CD4-positive, alpha-beta T cell treated with Interleukin-6 at 100 ng/mL for 8 hours (primary cell): ENCODE data around the gene PKD1.

Experiments
- DNase-seq: peaks from one replicate; pipeline ENCODE4 v3.0.0-alpha.2; 2020; ENCODE audit warnings: mixed read lengths, low spot score

Gene PKD1

DNA sequence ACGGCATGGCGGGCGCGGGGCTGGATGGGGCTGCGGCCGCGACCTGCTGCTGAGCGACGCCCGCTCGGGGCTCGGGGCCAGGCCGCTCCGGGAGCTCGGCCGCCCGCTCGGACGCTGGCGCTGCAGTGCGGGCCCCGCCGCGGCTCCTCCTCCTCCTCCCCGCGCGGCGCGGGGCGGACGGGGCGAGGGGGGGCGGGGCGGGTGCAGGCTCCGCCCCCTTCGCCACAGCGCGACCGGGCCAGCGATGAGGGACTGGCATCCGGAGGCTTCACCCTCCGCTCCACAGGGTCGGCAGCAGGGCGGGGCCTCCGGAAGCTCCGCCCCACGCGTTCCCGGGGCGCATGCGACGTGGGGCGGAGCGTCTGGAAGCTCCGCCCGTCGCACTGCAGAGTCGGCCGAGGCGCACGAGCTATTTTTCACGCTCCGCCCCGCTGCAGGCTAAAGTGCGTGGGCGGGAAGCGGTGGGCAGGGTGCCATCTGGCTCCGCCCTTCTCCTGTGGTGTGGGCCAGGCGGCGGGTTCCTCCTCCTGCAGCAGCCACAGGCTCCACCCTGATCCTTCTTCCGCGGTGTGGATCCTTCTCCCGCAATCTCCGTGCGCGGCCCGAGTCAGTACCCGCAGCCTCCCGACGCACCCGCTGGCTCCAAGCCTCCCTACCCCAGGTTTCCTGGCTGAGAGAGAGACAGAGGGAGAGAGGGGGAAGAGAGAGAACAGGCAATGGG is at the start of gene PKD1:
TSS of gene PKD1 (minus strand) at position 129 of the 721 bp plus-strand sequence. CDS start 209 bp downstream, outside the sequence.
- DNase-seq, result peak; percentile 91

DNA sequence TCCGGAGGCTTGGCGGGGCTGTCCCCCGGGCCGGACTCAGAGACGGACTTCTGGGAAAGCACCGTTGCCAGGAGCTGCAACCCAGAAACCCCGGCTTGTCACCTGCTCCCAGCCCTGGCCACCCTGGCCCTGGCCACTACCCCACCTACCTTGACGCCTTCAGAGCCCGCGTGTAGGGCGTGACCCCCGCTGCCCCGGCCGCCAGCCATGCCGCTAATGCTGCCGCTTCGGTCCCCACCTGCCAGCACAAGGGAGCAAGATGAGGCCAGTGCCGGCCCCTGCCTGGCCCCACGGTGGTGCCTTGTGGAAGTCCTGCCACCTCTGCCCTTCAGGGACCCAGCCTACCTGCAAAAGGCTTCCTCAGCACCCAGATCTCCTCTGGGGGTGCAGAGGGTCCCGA is 49.3 kb upstream of the PKD1 start:
- no peak for DNase-seq

DNA sequence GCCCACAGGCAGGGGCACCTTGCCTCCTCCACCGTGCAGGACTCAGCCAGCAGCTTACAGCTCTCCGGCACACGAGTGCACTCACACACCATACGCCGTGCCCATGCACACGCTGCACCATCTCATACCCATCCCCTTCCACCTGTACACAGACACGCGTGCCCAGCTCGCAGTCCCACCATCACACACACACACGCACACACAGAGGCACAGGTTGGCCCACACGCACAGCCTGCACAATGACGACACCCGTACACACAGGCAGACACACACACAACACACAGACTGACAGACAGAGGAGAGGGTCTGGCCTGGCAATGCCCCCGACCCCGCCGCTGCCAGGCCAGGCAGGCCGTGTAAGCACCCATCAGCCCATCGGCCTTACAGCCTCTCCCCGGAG is 48.6 kb upstream of the PKD1 start:
- DNase-seq, result no peak

DNA sequence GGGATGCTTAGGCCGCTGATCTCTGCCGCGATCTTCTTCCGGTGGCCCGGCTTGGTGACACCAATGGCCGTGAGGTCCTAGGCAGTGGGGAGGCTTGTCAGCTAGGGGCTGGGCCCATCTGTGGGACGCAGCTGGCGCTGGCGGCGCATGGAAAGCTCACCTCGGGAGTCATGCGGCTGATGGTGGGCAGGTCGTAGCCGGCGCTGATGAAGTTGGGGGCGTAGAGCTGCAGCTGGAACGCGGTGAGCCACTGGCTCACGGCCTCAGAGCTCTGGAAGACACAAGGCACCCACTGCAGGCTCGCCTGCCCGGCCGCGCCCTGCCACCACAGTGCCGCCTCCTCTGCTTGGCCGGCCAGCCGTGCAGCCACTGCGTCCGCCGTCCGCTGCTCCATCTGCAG is 48.0 kb upstream of the PKD1 start:
- DNase-seq, result no peak

DNA sequence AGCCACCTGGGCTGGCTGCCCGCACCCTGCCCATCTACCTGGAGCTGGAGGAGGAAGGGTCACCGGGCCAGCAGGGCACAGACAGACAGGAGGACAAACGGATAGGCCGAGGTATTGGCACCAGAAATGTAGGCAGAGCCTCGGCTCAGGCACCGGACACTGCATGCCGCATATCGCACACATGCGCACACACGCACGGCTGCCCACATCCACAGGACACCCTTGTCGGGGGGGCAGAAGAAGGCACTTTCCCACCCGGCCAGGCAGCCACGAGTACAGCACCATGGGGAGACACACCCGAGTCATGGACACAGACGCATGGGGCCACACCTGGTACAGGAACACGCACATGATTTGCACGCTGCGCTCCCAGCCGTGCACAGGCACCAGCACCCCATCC is 46.3 kb upstream of the PKD1 start:
- no peak for DNase-seq

DNA sequence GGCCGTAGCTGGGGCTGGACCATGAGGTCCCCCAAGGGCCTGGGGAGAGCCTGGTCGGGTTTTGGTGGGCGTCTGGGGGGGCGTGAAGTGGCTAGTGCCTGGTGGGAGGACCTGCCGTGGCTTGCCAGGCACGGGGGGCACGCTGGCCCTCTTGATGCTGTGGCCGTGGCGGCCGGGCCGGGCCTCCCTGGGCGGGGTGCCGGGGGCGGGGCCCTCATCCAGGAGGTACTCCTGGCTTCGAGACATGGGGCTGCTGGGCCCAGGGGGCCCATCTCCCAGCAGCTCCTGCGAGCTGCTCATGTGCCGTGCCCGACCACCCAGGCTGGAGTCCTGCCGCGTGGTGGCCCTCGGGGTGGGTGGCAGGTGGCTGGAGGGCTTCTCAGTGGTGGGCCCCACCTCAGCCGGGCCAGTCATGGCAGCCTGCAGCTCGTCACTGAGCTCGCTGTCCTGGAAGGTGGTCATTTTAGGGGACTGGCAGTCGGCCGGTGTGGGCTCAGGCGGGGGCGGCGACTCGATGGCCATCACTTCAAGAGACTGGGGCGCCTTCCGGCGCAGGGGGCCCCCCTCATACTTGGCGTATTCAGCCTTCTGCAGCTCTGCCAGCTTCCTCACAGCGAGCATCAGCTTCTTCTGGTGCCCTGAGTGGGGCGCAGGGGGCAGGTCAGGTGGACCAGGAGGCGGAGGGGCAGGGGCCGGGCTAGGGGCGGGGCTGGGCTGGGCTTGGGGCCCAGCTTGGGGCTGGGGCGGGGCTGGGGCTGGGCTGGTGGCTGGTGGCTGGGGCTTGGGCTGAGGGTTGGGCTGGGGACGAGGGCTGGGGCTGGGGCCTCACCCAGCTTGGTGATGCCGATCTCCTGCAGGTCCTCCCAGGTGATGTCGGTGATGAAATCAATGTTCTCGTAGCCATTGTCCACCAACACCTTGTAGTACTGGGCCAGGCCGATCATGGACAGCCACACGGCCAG is 45.5 kb upstream of the PKD1 start:
- DNase-seq, result no peak

DNA sequence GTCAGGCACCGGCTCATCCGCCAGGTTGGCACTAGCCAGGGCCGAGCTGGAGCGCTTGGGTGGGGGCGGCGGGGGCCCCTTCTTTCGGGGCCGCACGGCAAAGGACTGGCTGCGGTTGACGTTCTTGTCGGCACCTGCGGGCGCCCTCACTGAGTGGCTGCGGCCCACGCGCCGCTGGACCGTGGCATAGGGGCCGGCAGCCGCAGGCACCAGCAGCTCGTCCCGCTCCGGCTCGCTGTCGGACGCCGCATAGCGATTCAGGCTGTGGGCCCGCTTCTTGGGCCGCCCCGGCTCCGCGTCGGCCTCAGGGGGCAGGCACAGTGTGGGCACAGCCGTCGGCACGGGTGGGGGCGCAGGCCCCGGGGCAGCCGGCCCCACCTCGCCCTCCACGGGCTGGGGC is 44.8 kb upstream of the PKD1 start:
- DNase-seq, result no peak

DNA sequence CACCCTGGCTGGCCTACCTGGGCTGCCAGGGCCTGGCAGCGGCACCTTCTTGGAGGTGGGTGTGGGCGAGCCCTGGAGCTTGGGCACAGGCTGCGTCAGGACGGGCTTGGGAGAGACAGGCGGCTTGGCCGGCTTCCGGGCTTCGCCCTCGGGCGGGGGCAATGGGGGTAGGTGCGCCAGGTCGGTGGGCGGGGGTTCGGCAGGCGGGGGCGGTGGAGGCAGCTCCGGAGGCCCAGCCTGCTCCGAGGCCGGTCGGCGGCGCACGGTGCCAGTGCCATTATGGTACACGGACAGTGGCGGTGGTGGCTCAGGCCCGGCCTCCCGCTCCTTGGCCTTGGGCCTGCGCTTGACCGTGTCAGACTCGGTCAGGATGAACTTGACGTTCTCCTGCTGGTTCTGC is 43.9 kb upstream of the PKD1 start:
- DNase-seq, result no peak

DNA sequence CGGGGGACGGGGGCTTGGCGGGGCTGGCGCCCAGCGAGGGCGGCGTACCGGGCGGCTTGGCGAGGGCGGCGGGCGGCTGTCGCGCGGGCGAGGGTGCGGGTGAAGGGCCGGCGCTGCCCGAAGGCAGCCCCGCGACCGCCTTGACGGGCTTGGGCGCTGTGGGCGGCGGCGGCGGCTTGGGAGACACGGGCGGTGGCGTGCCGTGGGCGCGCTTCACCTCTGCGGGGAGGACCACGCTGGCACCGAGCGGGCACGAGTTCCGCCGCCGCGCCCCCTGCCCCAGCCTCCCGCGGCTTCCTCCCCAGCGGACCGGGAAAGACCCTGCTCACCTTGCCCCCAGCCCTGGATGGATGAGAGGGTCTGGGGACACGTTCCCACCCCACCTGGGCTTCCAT is 43.4 kb upstream of the PKD1 start:
- DNase-seq, result no peak

DNA sequence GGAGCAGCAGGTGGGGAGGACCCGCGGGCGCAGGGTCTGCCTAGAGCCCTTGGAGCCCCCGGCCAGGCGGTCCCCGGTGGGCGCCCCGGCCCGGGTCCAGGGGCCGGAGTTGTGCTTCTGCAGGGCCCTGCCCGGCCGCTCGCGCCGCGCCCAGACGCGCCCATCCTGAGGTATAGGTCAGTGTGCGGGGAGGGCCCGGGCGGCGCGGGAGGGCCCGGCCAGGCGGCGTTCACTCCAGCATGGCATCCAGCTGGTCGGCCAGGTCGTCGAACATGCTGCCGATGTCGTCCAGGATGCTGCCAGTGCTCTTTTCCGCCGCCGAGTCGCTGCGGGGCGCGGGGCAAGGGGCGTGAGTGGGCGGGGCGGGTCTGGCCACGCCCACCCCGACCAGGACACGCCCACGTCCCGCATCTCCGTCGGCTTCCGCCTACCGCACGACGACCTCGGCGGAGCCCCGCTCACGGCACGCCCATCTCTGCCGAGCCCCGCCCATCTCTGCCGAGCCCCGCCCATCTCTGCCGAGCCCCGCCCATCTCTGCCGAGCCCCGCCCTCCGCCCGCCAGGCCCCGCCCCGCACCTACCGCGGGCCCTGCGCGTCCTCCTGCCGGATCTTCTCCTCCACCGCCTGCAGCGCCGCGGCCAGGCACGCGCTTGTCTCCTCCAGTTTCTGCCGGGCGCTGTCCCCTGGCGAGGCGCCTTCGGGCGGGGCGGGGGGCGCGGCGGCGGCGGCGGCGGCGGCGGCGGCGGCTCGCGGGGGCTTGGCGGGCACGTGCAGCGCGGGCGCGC is 42.8 kb upstream of the PKD1 start:
- DNase-seq, result no peak

DNA sequence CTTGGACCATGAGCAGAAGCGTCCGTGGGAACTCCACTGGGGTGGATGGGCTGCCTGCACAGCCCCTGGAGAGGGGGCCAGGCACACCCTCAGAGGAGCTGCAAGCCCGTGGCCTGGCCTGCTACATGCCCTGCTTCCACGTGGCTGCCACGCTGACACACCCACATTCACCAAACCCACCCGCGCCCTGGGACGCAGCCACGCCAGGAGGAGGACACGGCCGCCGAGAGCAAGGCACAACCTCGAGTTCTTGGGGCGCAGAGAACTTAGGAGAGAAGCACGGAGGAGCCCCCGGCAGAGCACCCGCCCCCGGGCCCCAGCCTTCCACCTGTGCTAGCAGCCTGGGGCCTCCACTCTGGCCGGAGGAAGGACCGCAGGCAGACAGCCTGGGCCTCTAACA is 41.9 kb upstream of the PKD1 start:
- DNase-seq, result no peak

DNA sequence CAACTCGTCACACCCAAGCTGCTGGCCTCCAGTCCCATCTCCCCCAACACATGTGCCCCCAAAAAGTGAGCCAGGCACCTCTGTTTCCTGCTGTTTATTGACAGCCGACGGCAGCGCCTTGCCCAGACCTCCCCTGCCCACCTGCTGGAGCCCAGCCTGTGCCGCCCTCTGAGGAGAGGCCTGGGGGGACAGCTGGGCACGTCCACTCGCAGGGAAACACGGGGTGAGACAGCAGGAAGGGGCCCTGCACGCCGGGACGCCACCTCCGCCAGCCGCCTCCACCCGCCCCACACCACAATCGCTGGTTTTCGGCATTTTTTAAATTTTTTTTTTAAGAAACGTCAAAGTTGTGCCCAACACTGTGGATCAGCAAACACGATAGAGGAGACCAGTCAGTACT is 41.4 kb upstream of the PKD1 start:
- DNase-seq, result no peak

DNA sequence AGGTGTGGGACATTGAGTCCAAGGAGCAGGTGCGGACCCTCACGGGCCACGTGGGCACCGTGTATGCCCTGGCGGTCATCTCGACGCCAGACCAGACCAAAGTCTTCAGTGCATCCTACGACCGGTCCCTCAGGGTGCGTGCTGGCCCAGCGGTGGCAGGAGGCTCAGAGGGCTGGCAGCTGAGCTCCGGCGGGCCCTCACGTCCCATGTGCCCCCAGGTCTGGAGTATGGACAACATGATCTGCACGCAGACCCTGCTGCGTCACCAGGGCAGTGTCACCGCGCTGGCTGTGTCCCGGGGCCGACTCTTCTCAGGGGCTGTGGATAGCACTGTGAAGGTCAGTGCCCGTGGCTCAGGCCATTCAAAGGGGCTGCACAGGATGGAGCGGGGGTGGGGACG is 40.3 kb upstream of the PKD1 start:
- no peak for DNase-seq

DNA sequence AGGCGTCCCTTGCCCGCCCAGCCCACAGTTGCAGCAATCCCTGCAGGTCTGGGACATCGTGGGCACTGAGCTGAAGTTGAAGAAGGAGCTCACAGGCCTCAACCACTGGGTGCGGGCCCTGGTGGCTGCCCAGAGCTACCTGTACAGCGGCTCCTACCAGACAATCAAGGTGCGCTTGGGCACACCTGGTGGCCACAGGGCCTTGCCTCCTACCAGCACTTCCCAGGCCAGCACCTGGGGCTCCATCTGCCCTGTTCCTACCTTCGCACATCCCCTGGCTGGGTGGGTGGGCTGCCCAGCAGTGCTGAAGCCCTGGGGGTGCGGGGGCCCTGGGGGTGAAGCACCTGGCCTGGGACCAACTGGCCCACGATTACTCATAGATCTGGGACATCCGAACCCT is 39.8 kb upstream of the PKD1 start:
- no peak for DNase-seq

DNA sequence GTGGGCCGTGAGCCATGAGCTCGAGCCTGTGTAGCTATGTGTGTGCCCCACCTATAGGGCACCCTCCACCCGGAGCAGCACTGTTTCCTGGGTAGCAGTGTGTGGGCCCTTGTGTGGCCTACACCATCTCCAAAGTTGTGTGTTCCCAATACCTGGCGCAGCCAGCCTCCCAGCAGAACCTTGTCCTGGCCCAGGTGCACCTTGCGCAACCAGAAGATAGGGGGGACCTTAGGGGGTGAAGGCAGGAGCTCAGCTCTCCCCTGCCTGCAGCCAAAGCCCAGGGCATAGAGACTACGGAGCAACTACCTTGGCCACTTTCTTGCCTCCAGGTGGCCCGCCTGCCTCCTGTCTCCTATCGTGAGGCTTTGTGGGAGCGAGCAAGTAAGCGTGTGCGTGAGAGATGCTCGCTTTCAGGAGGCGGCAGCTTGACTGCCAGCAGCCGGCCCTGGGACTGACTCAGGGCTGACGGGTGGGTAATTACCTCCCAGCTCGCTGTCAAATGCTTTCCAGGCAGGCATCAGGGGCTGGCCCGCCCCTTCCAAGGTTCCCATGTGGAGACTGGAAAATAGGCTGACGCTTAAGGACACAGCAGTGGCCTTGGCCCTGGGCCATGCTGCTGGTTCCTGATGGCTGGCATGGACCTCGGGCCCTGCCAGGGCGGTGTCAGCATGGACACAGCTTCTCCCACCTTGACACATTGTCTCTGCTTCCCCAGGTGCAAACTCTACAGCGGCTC is 38.9 kb upstream of the PKD1 start:
- no peak for DNase-seq

DNA sequence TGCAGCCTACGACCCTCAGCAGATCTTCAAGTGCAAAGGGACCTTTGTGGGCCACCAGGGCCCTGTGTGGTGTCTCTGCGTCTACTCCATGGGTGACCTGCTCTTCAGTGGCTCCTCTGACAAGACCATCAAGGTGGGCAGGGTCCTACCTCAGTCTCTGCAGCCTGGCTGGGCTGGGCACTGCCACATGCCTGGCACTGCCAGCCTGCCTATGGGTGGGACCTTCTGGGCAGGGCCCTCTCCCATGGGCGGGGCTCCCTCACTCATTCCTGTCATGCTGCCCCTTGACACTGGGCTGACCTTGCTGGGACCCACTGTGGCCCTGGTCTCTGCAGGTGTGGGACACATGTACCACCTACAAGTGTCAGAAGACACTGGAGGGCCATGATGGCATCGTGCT is 38.2 kb upstream of the PKD1 start:
- no peak for DNase-seq

DNA sequence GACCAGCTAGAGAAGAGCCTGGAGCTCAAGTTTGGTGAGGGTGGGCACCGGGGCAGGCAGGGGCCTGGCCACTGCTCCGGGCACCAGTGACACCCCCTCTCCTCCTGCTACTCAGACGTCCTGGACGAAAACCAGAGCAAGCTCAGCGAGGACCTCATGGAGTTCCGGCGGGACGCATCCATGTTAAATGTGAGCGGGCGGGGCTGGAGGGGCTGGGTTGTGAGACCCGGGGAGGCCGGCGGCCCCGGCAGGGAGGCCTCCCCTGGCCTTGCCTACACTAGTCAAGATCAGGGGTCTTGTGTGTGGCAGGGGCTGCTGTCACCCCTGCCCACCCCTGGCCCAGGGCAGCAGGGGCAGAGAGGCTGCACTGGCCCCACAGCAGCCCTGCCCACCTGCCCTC is 37.7 kb upstream of the PKD1 start:
- no peak for DNase-seq

DNA sequence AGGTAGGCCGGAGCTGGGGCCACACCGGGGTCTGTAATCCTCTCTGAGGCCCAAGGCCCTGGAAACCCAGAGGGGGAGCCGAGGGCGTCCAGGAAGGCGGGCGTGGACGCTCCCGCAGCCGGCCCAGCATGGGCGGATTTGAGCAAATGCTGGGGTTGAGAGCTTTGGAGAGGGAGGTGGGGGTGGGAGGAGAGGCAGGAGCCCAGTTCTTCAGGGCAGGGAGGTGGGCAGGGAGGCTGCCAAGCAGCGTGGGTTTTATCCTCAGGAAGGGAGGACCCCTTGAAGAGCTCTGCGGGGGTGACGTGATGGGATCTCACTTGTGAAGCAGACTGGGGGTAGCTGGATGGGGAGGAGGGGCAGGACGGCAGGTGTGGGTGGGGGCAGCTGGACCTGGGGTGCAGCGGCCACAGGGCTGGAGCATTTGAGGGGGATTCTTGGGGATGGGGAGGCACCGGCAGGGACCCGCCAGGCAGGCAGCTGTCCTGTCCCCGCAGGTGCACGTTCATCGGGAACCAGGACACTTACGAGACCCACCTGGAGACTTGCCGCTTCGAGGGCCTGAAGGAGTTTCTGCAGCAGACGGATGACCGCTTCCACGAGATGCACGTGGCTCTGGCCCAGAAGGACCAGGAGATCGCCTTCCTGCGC is 37.1 kb upstream of the PKD1 start:
- no peak for DNase-seq

DNA sequence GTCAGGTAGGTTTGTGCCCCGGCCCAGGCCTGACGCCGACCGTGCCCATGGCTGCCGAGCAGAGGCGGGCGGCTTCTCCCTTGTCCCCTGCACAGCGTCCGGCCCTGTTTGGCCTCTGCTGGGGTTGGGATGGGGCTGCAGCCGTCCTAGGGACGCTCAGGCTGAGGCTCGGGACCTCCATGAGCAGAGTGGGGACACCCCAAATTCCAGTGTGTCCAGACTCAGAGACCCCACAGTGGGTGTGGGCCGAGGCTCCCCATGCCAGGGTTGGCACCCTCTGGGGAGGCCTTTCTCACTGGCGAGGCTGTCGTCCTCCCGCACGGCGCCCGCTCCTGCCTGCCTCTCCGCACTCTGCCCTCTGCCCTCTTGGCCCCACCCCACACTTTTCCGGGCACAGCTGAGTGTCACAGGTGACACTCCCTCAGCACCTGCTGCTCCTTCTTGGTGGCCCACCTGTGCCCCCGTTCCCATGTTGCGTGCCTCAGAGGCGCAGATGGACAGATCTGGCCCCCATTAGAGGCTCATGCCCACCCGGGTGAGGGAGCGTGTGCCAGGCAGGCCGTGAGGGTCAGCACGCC is 36.0 kb upstream of the PKD1 start:
- DNase-seq, result no peak

DNA sequence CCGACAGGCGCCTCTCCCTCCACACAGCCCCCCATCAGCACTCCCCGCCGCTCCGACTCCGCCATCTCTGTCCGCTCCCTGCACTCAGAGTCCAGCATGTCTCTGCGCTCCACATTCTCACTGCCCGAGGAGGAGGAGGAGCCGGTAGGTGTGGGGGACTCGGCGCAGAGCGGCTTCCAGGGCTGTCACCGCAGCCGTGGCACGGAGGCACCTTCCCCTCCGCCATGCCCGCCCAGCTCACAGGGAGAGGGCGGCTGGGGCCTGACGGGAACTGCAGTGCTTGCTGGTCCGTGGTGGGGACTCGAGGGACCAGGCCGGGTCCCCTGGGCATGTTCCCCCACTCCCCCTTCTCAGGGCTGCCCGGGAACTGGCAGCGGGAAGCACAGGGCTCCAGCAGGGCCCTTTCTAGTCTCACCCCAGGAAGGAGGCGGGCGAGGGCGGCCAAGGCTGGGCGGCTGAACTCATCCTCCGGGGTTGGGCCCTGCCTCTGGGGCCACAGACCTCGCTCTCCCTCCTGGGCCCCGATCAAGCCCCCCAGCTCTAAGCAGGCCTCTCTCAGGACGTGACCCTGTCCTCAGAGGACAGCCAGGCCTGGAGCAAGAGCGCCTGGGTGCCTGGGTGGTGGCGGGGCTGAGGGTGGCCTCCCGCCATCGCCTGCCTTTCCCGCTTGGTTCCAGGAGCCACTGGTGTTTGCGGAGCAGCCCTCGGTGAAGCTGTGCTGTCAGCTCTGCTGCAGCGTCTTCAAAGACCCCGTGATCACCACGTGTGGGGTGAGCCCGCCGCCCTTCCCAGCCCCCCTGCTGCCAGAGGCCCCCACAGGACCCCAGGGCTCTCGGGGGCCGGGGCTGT is 35.1 kb upstream of the PKD1 start:
- no peak for DNase-seq
